Omental fat pad (tissue), 4 donors: ENCODE results near the gene DLGAP1. TPM values are rescaled to one million over a fixed set of nuclear protein-coding genes. Genes with fewer than 3 reads are reported as not detected.

Experiments
- ATAC-seq: fragments of 150-250 bp; one replicate; pipeline ENCODE4 v1.9.1; 2016; ENCODE audit warnings: mild to moderate bottlenecking, moderate library complexity; ENCODE audit not compliant: low FRiP score
- DNase-seq: peaks from one replicate; pipeline ENCODE4 v3.0.0-alpha.2; 2019; ENCODE audit warnings: low spot score
- total RNA-seq, 4 donors: library from RNA; depleted of rRNA; stranded (reverse); fragments of >200 nt; gene quantifications; one replicate each; pipeline ENCODE4 v1.1.0, GENCODE V29; 2016
- TF ChIP-seq, protein P1 (sequence below), 3 donors: fragments of 450-650 bp; IDR thresholded peaks; one replicate each; pipeline ENCODE4 v1.5.1; 2016 to 2017; ENCODE audit warnings: antibody characterized with exemption in 3 of 3, mild to moderate bottlenecking in 3 of 3, moderate library complexity in 2 of 3

The DLGAP1 gene
- total RNA-seq, 4 donors from 2014 or later: 1.5 to 8.0 (median 5.4) TPM

DNA sequence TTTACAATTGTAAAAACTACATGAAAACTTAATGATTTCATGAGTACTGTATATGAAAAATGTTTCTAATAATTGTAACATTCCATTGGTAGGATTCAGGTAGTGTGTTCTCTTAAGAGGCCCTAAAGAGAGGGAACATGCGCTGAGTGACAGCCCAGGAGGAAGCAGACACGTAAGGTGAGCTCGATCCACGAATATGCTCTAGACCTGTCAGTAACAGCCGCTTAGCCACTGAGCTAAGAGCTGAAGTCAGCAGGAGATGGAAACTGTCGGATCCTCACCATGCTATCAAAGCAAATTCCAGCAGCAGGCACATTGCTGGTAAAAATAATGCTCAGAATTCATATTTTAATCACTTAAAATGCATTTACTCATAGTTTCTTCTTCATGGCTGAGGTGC, 658.7 kb downstream of the DLGAP1 start:
- DNase-seq (no peak), ATAC-seq (no peak)
- TF ChIP-seq, protein P1, sequence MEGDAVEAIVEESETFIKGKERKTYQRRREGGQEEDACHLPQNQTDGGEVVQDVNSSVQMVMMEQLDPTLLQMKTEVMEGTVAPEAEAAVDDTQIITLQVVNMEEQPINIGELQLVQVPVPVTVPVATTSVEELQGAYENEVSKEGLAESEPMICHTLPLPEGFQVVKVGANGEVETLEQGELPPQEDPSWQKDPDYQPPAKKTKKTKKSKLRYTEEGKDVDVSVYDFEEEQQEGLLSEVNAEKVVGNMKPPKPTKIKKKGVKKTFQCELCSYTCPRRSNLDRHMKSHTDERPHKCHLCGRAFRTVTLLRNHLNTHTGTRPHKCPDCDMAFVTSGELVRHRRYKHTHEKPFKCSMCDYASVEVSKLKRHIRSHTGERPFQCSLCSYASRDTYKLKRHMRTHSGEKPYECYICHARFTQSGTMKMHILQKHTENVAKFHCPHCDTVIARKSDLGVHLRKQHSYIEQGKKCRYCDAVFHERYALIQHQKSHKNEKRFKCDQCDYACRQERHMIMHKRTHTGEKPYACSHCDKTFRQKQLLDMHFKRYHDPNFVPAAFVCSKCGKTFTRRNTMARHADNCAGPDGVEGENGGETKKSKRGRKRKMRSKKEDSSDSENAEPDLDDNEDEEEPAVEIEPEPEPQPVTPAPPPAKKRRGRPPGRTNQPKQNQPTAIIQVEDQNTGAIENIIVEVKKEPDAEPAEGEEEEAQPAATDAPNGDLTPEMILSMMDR (IDR thresholded peaks at IDR 0.05): no peak

DNA sequence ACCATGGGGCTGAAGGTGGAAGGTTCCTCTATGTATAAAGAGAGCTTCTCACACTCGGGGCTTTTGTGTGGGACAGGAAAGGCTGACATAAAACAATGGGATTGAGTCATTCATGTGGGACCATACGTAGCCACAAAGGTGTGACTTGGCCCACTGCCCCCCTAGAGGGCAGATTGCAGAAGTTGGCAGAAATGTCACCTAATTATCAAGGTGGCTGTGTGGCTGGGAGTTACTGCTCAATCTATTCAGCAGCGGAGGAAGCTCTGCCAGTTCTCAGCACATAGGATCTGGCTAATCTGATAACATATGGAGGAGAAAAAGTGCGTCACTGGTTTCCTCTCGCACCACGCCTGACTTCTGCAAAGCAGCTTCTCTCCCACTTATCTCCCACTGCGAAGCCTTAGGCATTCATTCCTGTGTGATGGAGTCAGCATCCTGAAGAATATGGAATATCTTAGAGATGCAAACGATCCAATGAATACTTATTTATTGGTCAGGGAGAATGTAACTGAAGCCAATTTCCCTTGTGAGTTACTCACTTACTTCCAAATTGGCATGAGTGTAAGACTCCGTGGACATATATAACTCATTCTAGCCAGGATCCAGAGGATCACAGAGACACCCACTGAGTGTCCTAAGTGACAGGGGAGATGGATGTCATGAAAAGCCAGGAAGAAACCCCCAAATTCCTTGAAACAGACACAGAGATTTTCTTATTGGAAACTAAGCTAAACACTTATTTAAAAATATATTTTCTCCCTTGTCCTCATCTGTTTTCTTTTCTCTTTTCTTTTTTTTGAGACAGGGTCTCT, 660.4 kb downstream of the DLGAP1 start:
- DNase-seq (no peak), ATAC-seq (peak; percentile 76)
- TF ChIP-seq, protein P1 (IDR thresholded peaks at IDR 0.05): no peak

DNA sequence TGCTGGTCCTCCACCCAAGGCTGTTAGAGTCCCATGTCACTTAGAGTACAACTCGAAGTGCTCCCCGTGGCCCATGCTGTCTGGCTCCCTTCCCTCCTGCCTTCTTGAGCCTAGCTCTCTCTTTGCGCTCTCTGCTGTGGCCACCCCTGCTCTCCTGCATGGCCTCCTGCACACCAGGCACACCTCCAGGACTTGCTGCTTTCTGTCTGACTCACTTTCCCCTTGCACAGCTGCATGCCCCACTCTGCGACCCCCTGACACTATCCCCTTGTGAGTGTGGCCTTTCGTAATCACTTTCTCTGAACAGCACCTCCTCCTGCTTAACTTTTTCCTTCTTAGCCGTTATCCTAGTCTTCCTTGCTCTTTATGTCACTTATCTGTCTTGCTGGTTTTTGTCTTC, 661.6 kb downstream of the DLGAP1 start:
- TF ChIP-seq, protein P1 (IDR thresholded peaks at IDR 0.05): no peak
- ATAC-seq: no peak

DNA sequence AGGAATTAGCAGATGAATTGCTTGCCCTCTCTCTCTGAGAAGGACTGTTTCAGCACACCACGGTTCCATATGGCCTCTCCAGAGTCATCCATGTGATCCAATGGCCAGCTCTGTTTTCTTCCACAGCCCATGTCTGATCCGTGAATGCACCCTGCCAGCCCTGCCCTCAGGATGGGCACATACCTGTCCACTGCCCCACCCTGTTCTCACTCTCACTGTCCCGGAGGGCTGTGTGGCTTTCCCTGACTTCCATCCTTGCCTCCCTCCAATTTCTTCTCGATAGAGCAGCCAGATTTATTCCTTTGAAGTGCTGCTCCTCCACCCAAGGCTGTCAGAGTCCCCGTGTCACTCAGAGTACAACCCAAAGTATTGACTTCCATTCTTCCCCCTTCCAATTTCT, 662.0 kb downstream of the DLGAP1 start:
- ATAC-seq: no peak
- TF ChIP-seq, protein P1 (IDR thresholded peaks at IDR 0.05): no peak
- DNase-seq: no peak

More for the DNA sequence above, 661.6 kb downstream of the DLGAP1 start:
- no peak for DNase-seq

DNA sequence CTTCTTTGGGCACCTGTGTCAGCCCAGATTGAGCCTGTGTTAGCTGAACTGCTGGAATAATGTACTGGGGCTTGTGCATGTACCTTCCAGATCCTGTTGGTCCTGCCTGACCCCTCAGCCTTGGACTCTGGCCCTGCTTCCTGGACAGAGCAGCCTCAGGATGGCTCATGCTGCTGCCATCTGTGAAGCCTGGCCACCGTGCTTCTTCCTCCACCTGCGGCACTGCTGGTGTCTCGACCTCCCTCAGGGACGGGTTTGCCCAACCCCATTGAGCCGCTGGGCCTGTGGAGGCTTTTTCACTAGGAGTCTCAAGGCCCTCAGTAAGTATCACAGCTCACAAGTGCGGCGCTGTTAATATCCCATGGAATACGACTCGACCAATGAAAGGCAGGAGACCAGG, 662.4 kb downstream of the DLGAP1 start:
- TF ChIP-seq, protein P1 (IDR thresholded peaks at IDR 0.05): no peak
- no peak for DNase-seq

DNA sequence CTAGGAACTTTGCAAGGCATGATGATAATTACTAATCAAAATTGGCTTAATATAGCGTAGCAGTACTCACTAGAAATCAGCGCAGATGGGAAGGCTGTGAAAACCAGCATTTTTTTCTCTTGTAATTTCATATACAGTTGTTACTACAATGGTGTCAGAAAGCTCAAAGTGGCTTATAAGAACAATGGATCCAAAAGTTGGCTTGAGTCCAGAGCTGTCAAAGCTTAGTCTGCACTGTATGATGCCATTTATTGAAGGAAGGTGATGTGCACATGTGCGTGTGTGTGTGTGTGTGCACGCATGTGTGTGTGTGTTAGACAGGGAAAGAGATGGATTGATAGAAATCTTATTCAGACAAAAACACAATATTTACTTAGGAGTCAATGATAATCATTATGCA, 663.9 kb downstream of the DLGAP1 start:
- DNase-seq (no peak), ATAC-seq (no peak)
- TF ChIP-seq, protein P1 (IDR thresholded peaks at IDR 0.05): no peak

More for the DNA sequence above, 662.4 kb downstream of the DLGAP1 start:
- no peak for ATAC-seq

DNA sequence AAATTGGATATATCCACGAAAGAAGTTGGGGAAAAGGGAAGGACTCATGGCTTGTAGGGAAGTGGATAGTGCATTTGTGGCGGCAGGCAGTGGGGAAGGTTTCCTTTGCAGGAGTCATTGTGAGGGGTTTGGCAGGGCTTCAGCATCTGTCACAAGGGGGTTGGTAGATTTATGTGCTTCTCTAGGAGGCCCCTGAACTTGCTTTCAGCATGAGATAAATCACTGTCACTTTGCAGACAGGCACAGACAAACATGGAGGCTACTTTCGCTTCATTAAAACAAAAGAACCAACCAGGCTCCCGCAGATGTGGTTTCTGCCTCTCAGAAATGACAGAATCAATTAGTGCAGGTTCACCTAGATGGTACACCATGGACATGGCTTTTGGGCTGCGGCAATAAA, 664.4 kb downstream of the DLGAP1 start:
- ATAC-seq: no peak
- TF ChIP-seq, protein P1 (IDR thresholded peaks at IDR 0.05): no peak
- DNase-seq: no peak
